Kidney (tissue), 14 donors: ENCODE measurements around the gene NBEA. TPM values are rescaled to one million over a fixed set of nuclear protein-coding genes. Genes with fewer than 3 reads are reported as not detected.

Source experiments
- DNase-seq, 5 donors: peaks; one replicate each; pipeline ENCODE4 v3.0.0-alpha.2; 2013 to 2020
- FAIRE-seq: peaks from 2 replicates; lab custom pipeline; 2012; peaks lifted over from hg19 to GRCh38; lab: Jason Lieb, UNC
- H3K27ac ChIP-seq, 2 donors: one replicate each; pipeline ENCODE4 v1.7.0; 2013; ENCODE audit warnings: low read depth in 2 of 2, low read length in 2 of 2, inconsistent platforms in 1 of 2
- H3K27me3 ChIP-seq: one replicate; pipeline ENCODE4 v1.7.1; 2013; ENCODE audit warnings: low read length, inconsistent platforms; ENCODE audit not compliant: control insufficient read depth, insufficient read depth
- H3K36me3 ChIP-seq, 3 donors: one replicate each; pipeline versions ENCODE4 v1.7.0 to v1.7.1; 2013; ENCODE audit warnings: low read length in 3 of 3, control low read depth in 1 of 3, inconsistent platforms in 1 of 3; ENCODE audit not compliant: insufficient read depth in 3 of 3, control insufficient read depth in 2 of 3
- H3K4me1 ChIP-seq, 3 donors: one replicate each; pipeline versions ENCODE4 v1.7.0 to v1.7.1; 2013; ENCODE audit warnings: low read length in 3 of 3, inconsistent platforms in 1 of 3, low read depth in 1 of 3; ENCODE audit not compliant: control insufficient read depth in 2 of 3, insufficient read depth in 2 of 3
- H3K4me3 ChIP-seq, 3 donors: one replicate each; pipeline versions ENCODE4 v1.7.0 to v1.8.1; 2013; ENCODE audit warnings: low read length in 3 of 3, control low read depth in 1 of 3, inconsistent platforms in 1 of 3
- H3K9ac ChIP-seq, 3 donors: one replicate each; pipeline versions ENCODE4 v1.7.0 to v1.7.1; 2013; ENCODE audit warnings: low read length in 3 of 3, control low read depth in 1 of 3, inconsistent platforms in 1 of 3
- H3K9me3 ChIP-seq, 3 donors: one replicate each; pipeline versions ENCODE4 v1.7.0 to v1.7.1; 2013; ENCODE audit warnings: low read length in 3 of 3, control low read depth in 1 of 3, inconsistent platforms in 1 of 3; ENCODE audit not compliant: control insufficient read depth in 2 of 3, insufficient read depth in 1 of 3
- intact Hi-C: fragments of 100-400 bp; cut with DNase I; formaldehyde crosslinking; loops from one replicate; pipeline ENCODE4 v1.11.1; 2022
- polyA plus RNA-seq: library from polyadenylated mRNA; stranded (reverse); fragments of 350-450 nt; fragmentation: Illumina TruSeq; extraction: RNeasy Lipid Tissue Mini Kit (QIAGEN cat#74804); gene quantifications from one replicate; pipeline ENCODE4 v1.2.3, GENCODE V29; 2014; ENCODE audit warnings: low read depth, low replicate concordance; ENCODE audit not compliant: insufficient read depth
- total RNA-seq: library from RNA; stranded (reverse); fragmentation: NEBNext Ultra II Directional; extraction: Animal tissue kit (Norgen Biotek cat#: 25700); gene quantifications from one replicate; pipeline ENCODE4 v1.2.1, GENCODE V29; 2021
- TF ChIP-seq, protein P1 (sequence below): IDR thresholded peaks from 3 replicates; pipeline ENCODE4 v1.5.1; 2012; ENCODE audit warnings: mild to moderate bottlenecking, moderate library complexity, borderline replicate concordance; ENCODE audit not compliant: insufficient read depth; ENCODE audit errors: extremely low read depth
- donor health status: control.
- donor health status: control.
- donor health status: control.
- donor health status: control.
- donor health status: control.
- donor health status: DM: yes; HTN: yes; CAD: no.
- donor health status: Normal renal cell carcinoma (clear cell type).

The NBEA gene
- total and polyA plus RNA-seq, 2 donors from 2014 or later: 4.7 to 14.6 TPM

DNA sequence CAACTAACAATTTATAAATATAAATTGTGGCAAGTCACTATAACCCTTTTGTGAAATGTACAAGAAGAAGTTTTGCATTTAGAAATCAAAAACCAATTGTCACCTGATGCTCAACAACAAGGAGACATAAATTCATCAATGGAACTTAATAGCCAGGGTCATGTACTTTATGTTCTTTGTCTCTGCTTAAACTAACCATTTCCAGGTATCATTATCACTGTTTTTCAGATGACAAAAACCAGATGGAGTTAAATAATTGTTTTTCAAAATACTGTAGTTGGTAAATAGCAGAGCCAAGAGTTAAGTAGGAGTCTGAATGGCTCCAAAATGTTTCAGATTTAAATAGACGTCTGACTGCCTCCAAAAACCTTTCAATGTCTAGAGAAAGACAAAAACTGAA is 606.7 kb downstream of the NBEA start:
- FAIRE-seq (no peak), DNase-seq (no peak)
- H3K4me3 ChIP-seq: no peak overlapping the region
- no peaks in the 10 kb centered on the region for H3K27me3 ChIP-seq
- H3K9ac ChIP-seq: no peak overlapping the region
- intact Hi-C loops: no loop called here
- TF ChIP-seq, protein P1, sequence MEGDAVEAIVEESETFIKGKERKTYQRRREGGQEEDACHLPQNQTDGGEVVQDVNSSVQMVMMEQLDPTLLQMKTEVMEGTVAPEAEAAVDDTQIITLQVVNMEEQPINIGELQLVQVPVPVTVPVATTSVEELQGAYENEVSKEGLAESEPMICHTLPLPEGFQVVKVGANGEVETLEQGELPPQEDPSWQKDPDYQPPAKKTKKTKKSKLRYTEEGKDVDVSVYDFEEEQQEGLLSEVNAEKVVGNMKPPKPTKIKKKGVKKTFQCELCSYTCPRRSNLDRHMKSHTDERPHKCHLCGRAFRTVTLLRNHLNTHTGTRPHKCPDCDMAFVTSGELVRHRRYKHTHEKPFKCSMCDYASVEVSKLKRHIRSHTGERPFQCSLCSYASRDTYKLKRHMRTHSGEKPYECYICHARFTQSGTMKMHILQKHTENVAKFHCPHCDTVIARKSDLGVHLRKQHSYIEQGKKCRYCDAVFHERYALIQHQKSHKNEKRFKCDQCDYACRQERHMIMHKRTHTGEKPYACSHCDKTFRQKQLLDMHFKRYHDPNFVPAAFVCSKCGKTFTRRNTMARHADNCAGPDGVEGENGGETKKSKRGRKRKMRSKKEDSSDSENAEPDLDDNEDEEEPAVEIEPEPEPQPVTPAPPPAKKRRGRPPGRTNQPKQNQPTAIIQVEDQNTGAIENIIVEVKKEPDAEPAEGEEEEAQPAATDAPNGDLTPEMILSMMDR: no peak
- H3K9me3 ChIP-seq: no peaks in the 10 kb centered on the region
- no peak overlapping the region for H3K27ac ChIP-seq
- no peaks in the 10 kb centered on the region for H3K36me3 ChIP-seq
- H3K4me1 ChIP-seq: no peaks in the 10 kb centered on the region

DNA sequence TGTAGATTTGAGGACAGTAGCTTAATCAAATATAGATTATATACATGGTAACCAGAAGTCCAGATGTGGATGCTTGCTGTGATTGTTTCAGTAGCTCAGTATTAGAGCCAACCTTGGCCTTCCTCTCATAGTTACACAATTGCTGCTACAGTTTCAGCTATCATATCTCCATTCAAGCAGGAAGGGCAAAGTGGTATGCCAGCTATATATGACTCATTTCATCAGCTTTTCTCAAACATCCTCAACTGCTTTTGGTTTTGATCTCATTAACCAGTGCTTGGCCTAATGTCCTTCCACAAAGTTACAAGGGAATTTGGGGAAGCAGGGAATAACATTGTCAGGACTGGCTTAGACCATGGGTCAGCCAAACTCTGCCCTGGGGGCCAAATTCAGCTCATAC is 607.4 kb downstream of the NBEA start:
- intact Hi-C loops: no loop called here
- DNase-seq (no peak), FAIRE-seq (no peak)
- TF ChIP-seq, protein P1: no peak
- no peak overlapping the region for H3K9ac ChIP-seq
- no peak overlapping the region for H3K4me3 ChIP-seq
- H3K9me3 ChIP-seq: no peaks in the 10 kb centered on the region
- H3K27ac ChIP-seq: no peak overlapping the region
- H3K36me3 ChIP-seq: no peaks in the 10 kb centered on the region
- H3K4me1 ChIP-seq: no peaks in the 10 kb centered on the region
- no peaks in the 10 kb centered on the region for H3K27me3 ChIP-seq

DNA sequence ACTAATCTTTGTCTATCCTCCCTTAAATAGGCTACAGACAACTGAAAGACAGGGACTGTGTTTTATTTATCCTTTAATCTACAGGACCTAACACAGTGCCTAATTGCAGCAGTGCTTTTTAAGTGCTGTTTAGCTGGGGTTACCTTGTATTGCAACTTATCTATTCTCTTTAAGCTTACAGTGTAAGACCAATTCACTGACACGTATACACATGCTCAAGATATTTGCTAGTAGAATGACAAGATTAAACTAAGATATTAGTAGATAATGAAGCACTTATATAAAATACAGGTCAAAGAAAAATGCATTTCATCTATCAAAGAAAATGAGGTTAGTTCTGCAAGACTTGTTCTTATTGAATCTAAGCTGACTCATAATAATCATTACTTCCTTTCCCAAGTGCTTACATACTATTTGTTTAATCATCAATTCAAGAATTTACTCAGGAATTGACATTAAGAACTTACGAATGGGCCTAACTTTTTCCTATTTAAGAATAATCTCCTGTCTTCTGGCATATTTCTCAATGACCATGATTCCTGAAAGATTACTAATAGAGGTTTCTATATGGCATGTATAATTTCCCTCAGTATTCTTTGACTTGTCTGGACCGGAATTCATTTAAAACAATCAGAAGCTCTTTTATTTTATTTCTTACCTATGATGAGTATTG is 610.2 kb downstream of the NBEA start:
- no peaks in the 10 kb centered on the region for H3K9me3 ChIP-seq
- H3K27ac ChIP-seq: no peak overlapping the region
- FAIRE-seq: no peak
- no peak overlapping the region for H3K9ac ChIP-seq
- no peaks in the 10 kb centered on the region for H3K4me1 ChIP-seq
- H3K36me3 ChIP-seq: no peaks in the 10 kb centered on the region
- no peaks in the 10 kb centered on the region for H3K27me3 ChIP-seq
- intact Hi-C loops: no loop called here
- DNase-seq: no peak
- TF ChIP-seq, protein P1: no peak
- no peak overlapping the region for H3K4me3 ChIP-seq
